Stimulated activated CD4-positive, alpha-beta T cell treated with anti-CD3 and anti-CD28 coated beads, Interleukin-2, amount 100 ng/mL, for 4 hours (primary cell): ENCODE results near the gene TEC.

Experiments
- DNase-seq: peaks from one replicate; pipeline ENCODE4 v3.0.0-alpha.2; 2020; ENCODE audit warnings: low read depth

TEC gene

GRCh38 chr4:48121180-48121579 is 148.5 kb downstream of the TEC start:
- DNase-seq, result no peak

GRCh38 chr4:48120132-48120531 is 149.5 kb downstream of the TEC start:
- DNase-seq, result no peak

DNA sequence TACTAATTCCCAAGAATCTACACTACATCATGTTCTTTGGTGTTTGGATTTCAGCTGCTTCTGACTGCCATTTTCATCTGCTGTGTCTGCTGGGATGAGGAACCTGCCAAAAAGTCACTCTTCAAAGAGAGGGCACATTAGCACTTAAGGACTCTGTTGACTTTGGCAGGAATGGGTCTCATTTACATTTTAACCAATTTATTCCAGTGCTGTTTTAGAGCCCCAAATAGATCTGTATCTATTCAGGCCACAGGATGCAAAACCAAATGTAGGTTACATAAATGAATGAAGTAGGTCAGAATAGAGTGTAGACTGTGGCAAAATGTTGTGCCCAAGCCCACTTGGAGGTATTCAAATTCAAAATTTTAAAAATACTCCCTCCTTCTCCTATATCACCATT is 150.0 kb downstream of the TEC start:
- DNase-seq, result no peak

GRCh38 chr4:48118081-48118480 is 151.6 kb downstream of the TEC start:
- no peak for DNase-seq

DNA sequence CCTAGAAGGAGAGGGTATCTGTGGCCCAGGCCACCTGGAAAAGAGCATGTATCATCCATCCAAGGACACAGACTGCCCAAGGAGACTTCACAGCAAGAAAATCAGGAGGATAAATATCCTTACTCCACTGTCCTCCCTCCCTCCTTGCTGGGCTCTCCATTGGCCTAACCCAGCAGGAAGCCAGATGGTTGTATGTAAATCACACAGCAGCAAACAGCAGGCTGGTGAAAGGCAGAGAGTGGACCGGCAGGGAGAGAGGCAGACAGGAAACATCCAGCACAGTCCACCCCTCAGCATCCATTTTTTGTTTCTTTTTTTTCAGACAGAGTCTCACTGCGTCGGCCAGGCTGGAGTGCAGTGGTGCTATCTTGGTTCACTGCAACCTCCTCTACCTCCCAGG is 153.1 kb downstream of the TEC start:
- no peak for DNase-seq

- DNase-seq, result no peak
Observed at GRCh38 chr4:48114412-48114811, 155.2 kb downstream of the TEC start.

DNA sequence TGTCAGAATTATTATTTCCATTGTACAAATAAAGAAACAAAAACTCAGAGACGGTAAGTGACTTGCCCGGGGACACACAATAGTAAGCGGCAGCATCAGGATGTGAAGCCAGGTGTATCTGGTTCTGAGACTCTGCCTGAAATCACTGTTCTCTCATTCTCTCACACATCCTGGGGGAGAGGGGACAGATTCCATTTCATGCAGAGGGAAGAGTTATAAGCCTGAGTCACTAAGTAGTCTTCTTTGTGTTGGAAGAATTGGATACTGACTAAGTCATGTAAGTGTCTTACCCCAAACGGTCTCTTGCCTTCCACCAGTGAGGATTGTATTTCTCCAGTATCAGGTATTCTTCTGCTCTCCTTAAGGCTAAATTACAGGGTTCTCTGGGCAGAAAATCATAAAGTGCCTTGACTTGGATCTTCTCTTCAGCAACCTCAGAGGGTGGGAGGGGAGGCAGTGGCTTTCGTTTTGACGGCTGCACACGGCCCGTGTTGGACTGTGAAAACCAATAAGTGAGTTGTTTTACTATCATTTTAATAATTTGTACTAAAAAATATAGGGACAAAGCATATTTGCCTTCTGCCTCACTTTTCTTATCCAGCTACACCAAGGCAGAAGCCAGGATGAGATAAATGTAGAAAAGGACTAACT is 157.5 kb downstream of the TEC start:
- DNase-seq, result no peak

DNA sequence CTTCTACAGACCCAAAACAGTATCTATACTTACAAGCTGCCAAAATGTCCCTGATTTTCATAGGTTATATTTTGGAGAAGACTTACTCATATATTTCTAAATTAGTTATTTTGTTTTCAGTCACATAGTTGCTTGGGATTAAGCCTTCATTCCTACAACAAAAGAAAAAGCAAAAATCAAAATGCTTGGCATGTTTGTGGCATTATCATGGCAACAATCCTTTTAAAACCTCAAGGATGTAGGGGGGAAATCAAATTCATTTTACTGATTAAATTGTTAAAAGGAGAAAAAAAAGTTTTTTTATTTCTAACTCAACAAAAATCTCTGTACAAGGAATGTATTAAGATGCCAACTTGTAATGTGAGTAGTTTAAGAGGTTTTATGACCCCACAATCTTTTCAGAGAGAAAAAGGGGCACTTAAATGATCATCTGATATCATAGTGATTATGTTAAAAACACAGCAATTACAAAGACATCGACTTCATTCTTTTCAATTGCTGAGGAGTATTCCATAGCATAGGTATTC is 159.1 kb downstream of the TEC start:
- no peak for DNase-seq

GRCh38 chr4:48109413-48110263 is 160.0 kb downstream of the TEC start:
- DNase-seq, result peak; percentile 22

DNA sequence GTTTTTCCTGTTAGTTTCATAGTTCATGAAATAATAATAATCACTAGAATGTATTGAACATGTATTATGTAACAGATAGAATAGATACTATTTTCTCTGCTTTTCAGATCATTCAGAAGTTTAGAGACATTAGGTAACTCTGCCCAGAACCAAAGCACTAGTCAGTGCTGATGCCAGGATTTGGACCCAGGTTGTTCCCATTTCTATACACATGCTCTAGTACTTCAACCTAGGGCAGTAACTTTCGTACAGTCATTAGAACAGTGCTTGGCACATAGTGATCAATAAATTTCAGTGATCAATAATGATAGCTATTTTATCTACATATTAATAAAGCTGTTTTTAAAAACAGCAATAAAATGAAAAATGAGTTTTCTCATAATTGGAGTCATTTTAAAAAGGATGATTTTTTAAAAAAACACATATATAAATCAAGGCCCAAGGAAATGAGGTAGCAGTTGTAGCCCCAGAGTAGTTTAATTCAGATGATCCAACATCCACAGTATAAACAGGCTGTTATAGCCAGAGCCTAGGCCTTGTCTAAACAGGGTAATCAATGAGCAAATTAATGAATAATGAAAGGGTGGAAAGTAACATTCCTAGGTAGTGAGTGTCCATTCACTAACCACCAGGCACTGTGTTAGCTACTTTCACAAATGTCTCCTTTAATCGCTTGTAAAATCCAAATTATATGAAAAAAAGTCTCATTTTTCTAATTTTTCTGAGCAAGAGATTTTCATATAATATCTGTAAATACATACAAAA is 161.1 kb downstream of the TEC start:
- DNase-seq, result no peak

DNA sequence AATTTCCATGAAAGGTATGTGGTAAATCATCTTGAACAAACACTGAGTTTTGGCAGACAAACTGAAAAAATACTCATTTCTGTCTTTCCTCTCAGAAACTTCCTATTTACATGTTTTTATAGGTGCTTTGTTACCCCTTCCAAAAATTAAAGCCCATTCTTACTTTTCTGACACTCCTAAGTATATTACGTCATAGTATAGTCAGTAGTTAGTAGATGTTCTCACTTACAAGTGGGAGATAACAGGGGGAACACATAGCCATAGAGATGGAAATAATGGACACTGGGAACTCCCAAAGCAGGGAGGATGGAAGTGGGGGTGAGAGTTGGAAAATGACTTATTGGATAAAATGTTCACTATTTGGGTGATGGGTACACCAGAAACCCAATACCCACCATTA is 164.4 kb downstream of the TEC start:
- DNase-seq, result no peak

- DNase-seq, result no peak
Observed at GRCh38 chr4:48103483-48104139, 166.0 kb downstream of the TEC start.

DNA sequence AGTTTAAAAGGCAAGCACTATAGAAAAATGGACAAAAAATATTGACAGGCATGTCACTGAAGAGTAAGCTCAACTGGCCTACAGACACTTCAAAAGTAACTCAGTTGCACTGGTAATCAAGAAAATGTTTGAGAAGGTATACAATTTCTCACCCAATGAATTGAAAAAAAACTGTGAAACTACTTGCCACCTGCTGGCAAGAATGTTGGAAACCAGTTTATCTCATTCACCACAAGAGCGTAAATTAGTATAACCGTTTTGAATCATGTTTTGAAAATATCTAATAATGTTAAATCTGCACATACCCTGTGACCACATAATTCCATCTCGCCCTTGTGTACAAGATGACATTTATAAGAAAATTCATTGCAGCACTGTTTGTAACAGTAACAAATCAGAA is 167.3 kb downstream of the TEC start:
- no peak for DNase-seq

DNA sequence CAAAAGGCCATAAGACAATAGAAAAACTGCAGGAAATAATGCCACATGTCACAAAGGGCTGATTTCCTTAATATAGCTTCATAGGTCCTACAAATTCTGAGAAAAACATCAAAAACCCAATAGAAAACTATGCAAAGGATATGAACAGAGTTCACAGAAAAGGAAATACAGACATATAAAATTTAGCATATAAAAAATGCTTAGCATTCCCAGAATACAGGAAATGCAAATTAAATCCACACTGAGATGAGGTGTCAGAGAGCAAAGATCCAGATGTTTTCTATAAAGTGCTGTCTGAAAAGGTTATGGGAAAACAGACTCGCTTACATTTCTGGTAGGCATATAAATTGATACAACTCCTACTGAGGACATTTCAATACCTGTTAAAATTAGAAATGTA is 169.4 kb downstream of the TEC start:
- no peak for DNase-seq

- DNase-seq, result no peak
Observed at GRCh38 chr4:48095441-48095840, 174.2 kb downstream of the TEC start.

DNA sequence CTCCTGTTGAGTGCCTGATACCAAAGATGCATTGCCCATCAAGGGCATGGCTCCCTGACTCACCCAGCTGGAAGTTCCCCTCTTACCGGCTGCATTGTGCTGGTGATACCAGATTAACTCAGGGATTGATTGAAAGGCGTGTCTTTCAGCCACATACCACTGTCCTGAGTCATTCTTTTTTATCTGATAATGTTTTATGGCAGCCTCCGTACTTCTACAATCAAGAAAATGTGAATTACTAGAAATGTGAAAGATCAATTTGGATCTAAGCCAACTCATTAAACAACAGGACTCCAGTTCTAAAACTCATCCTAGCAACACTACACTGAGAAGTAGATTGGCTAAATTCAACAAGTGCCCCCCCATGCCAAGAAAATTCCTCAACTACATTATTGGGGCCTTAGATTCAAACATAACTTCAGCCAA is 175.6 kb downstream of the TEC start:
- DNase-seq, result no peak

GRCh38 chr4:48090621-48091020 is 179.0 kb downstream of the TEC start:
- DNase-seq, result no peak

GRCh38 chr4:48085821-48086589 is 183.6 kb downstream of the TEC start:
- no peak for DNase-seq
